Measurements from ENCODE around the gene OVOL2. TPM values are rescaled to one million over a fixed set of nuclear protein-coding genes. Genes with fewer than 3 reads are reported as not detected.
A peak's percentile ranks its signal among the peaks of the same experiment; 100 is the strongest.

OVOL2 gene
- total and polyA plus RNA-seq, 8 donors, result 5.8 to 10.5 (median 7.9) TPM

GRCh38 chr20:17995967-17996819, 61.5 kb downstream of the OVOL2 start:
- DNase-seq (peak in 2 of 4 donors; percentile 59 to 73), ATAC-seq (peak; percentile 90)
- H3K9me3 ChIP-seq, result no peaks in the 10 kb centered on the region
- peaks cover 0 to 3% of the 10 kb centered on the region in 2 donors for H3K36me3 ChIP-seq
- no peak overlapping the region for H3K4me3 ChIP-seq
- TF ChIP-seq, protein P1, sequence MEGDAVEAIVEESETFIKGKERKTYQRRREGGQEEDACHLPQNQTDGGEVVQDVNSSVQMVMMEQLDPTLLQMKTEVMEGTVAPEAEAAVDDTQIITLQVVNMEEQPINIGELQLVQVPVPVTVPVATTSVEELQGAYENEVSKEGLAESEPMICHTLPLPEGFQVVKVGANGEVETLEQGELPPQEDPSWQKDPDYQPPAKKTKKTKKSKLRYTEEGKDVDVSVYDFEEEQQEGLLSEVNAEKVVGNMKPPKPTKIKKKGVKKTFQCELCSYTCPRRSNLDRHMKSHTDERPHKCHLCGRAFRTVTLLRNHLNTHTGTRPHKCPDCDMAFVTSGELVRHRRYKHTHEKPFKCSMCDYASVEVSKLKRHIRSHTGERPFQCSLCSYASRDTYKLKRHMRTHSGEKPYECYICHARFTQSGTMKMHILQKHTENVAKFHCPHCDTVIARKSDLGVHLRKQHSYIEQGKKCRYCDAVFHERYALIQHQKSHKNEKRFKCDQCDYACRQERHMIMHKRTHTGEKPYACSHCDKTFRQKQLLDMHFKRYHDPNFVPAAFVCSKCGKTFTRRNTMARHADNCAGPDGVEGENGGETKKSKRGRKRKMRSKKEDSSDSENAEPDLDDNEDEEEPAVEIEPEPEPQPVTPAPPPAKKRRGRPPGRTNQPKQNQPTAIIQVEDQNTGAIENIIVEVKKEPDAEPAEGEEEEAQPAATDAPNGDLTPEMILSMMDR (IDR thresholded peaks at IDR 0.05), result peak; percentile 89 to 98
- no peaks in the 10 kb centered on the region for H3K27me3 ChIP-seq
- intact Hi-C loops (cut with DNase I), result no loop called here
- peaks cover 0 to 9% of the 10 kb centered on the region in 2 donors for H3K4me1 ChIP-seq
- no peak overlapping the region for H3K27ac ChIP-seq

GRCh38 chr20:17993546-17993945, 64.2 kb downstream of the OVOL2 start:
- Histone ChIP-seq H3K36me3 (peaks cover 0 to 29% of the 10 kb centered on the region in 2 donors), H3K4me3 (no peak overlapping the region), H3K4me1 (peaks cover 0 to 9% of the 10 kb centered on the region in 2 donors), H3K9me3 (no peaks in the 10 kb centered on the region), H3K27me3 (no peaks in the 10 kb centered on the region), H3K27ac (no peak overlapping the region)
- intact Hi-C loops (cut with DNase I), result no loop called here
- TF ChIP-seq, protein P1 (IDR thresholded peaks at IDR 0.05), result no peak
- DNase-seq (no peak), ATAC-seq (no peak)

- Histone ChIP-seq H3K4me3 (no peak overlapping the region), H3K4me1 (peaks cover 0 to 9% of the 10 kb centered on the region in 2 donors), H3K27me3 (no peaks in the 10 kb centered on the region), H3K9me3 (no peaks in the 10 kb centered on the region), H3K36me3 (peaks cover 0 to 35% of the 10 kb centered on the region in 2 donors), H3K27ac (no peak overlapping the region)
- ATAC-seq, result peak; percentile 48
- TF ChIP-seq, protein P1 (IDR thresholded peaks at IDR 0.05), result no peak
- intact Hi-C loops (cut with DNase I), result no loop called here
- no peak for DNase-seq
These were observed 64.7 kb downstream of the OVOL2 start for GRCh38 chr20:17992847-17993513.

GRCh38 chr20:17992224-17992637, 65.5 kb downstream of the OVOL2 start:
- no peaks in the 10 kb centered on the region for H3K9me3 ChIP-seq
- H3K27ac ChIP-seq, result no peak overlapping the region
- TF ChIP-seq, protein P1 (IDR thresholded peaks at IDR 0.05), result no peak
- H3K4me3 ChIP-seq, result no peak overlapping the region
- peaks cover 0 to 9% of the 10 kb centered on the region in 2 donors for H3K4me1 ChIP-seq
- peaks cover 0 to 36% of the 10 kb centered on the region in 2 donors for H3K36me3 ChIP-seq
- intact Hi-C loops (cut with DNase I), result no loop called here
- DNase-seq, result no peak
- no peak for ATAC-seq
- no peaks in the 10 kb centered on the region for H3K27me3 ChIP-seq
